H54 (cell line): Measurements from ENCODE around the gene TMEM178B.
"Not testable (repeated sequence)": the region's sequence is repeated elsewhere in the genome, so short reads cannot be mapped to it uniquely, and the experiment has no call there.

Experiments used
- DNase-seq: peaks from one replicate; pipeline ENCODE4 v3.0.0; 2011; ENCODE audit warnings: low spot score, mixed read lengths; ENCODE audit not compliant: insufficient read length
- FAIRE-seq: peaks from 3 replicates; lab custom pipeline; 2011; peaks lifted over from hg19 to GRCh38; lab: Jason Lieb, UNC
- POLR2A ChIP-seq: IDR thresholded peaks from 2 replicates; pipeline ENCODE4 v1.6.1; 2011; ENCODE audit warnings: low read depth, mild to moderate bottlenecking, low read length

Gene TMEM178B

DNA sequence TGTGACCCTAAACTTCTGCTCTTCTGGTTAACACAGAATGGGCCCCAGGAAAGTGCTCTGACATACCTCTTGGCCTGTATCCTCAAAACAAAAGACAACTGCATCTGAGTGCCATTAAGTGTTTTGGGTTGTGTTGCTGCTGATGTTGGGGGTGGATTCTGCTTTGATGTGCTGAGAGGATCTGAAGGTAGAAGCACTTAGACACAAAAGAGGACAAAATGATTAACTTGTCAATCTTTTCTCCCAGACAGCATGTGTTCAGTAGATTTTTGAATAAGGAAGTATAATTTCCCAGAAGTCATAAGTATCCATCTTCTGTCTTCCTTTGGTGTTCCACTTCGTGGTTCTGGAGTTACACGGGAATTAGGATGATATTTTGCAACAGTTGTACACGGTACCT, 16.1 kb upstream of the TMEM178B start:
- TF ChIP-seq POLR2A = no peak
- DNase-seq (no peak), FAIRE-seq (no peak)

DNA sequence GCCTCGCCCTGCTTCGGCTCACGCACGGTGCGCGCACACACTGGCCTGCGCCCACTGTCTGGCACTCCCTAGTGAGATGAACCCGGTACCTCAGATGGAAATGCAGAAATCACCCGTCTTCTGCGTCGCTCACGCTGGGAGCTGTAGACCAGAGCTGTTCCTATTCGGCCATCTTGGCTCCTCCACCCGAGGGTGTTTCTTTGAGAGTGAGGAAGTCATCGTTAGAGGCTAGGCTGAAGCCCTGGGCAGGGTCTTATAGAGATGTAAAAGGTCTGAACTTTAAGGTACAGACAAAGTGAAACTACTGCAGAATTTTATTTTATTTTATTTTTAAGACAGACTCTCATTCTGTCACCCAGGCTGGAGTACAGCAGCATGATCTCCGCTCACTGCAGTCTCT, 6.0 kb upstream of the TMEM178B start:
- not testable (repeated sequence) for DNase-seq

DNA sequence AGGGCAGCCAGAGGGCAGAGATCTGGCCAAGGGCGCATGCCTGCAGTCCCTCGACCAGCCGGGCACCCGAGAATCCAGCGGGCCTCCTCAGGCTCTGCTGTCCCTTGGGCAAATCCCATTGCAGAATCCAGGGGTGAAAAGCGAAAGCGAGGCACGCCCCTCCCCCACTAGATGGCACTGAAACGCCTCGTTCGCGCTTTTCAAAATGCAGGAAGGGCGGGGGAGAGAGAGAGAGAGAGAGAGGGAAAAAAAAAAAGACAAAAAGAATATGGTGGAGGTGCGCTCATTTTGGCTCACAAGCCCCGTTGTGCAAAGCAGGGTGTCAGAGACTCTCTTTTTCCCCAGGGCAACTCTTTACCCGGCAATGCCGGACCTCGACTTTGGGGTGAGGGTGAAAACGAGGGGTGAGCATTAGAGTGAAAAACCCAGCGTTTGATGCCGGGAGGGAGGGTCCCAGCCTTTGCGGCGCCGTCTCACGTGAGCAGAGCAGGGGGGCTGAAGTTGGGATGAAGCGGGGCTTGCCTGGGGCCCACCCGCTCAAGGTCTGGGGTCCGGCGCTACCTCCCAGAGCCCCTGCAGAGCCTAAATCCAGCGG, 2.5 kb upstream of the TMEM178B start:
- no peak for TF ChIP-seq POLR2A
- FAIRE-seq = no peak
- DNase-seq = peak; percentile 48

More for the DNA sequence above, 6.0 kb upstream of the TMEM178B start:
- FAIRE-seq = not testable (repeated sequence)

DNA sequence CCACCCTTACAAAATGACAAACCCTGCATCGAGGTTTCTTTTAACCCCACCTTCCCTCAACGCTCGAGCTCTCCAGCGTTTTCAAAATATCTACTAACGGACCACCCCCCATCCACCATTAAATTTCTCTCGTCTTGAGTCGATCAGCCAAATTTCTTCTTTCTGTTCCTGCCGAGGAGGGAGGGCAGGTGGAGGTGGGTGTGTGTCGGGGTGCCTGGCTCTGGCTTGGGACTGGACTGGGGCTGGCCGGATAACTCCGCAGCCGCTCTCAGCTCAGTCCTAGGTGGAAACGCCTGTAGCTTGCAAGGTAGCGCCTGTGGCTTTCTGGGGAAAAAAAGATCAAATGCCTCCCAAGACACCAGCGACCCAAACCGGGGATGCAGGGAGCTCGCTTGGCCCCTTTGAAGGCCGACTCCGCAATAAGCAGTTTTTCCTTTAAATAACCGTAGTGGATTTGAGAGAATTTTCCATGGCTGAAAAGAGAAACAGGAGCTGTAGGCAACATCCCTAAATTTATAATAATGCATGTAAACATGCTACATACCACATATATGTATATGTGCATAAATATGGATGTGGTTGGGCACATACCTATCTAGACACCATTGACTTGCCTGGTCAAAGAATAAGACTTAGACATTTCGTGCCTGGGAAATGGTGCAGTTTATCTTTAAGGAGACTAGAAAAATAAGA, 1.9 kb upstream of the TMEM178B start:
- peak; percentile 45 for FAIRE-seq
- DNase-seq = no peak
- no peak for TF ChIP-seq POLR2A

DNA sequence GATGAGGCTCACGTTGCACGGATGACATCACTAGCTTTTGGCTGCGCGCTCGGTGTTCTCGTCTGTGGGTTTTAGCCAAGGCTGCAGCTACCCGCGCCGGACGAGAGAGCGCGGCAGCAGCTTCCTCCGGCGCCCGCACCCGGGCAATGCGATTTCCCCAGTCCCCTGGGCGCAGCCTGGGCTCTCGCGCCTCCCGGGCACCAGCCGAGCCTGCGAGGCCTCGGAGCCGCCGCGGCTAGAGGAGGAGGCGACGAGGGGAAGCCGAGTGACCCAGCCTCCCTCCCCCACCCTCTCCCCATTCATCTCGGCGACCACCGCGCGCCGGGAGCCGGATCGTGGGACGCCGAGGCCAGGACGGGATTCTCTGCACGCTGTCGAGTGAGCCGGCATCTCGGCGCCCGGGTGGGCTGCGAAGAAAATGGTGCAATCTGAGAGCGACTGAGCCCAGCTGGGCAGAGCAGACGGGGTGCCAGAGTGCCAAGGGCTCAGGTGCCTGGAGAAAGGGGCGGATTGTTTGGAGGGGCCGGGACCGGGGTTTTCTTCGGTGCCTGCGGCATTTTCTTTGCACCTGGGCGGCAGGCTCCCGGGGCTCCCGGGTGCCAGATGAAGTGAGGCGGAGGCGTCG, 1.2 kb upstream of the TMEM178B start:
- FAIRE-seq = no peak
- DNase-seq = peak; percentile 75

DNA sequence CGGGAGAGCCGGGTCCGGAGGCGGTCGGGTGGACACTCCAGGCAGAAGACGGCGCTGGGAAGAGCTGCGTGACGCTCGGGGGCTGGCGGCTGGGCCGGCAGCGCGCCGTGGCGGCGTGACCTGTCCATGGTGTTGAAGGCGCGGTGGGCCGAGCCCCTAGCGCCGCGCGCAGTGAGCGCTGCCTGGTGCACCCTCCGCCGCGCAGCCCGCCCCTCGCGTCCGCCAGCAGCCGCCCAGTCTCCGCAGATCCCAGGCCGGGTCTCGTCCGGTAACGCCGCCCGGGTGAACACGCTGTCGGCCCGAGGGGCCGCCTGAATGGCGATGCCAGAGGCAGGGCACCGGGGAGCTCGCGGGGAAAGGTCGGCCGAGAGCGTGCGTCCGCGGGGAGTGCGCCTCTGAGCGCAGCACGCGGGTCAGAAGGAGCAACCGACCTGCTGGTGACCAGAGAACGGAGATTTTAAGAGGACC, 657 bp upstream of the TMEM178B start:
- TF ChIP-seq POLR2A = no peak
- no peak for FAIRE-seq
- no peak for DNase-seq

More for the DNA sequence above, 1.2 kb upstream of the TMEM178B start:
- no peak for TF ChIP-seq POLR2A

DNA sequence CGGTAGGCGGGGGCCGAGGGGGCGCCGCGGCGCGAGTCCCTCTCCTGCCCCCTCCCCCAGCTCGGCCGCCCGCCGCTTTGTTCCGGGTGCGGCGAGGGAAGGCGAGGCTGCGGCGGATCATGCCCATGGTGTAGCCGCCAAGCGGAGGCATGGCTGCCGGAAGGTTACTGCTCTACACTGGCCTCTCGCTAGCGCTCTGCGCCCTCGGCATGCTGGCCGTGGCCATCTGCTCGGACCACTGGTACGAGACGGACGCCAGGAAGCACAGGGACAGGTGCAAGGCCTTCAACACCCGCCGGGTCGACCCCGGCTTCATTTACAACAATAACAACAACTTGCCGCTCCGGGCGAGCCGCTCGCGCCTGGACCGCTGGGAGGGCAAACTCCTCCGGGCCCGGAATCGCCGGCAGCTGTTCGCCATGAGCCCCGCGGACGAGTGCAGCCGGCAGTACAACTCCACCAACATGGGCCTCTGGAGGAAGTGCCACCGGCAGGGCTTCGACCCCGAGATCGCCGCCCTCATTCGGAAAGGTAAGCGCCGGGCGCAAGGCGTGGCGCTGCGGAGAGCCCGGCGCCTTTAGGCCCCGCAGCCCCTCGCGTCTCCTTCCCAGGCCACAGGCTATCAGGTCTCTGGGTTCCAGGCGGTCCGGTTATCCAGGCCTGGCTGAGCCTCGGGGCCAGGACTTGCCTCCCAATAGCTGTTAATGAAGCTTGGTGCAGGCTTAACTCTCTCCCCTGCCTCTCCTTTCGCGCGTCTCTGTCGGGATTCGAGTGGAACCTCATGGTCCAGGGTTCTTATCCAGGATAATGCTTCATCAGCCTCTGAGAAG, 513 bp downstream of the TMEM178B start:
- no peak for DNase-seq

DNA sequence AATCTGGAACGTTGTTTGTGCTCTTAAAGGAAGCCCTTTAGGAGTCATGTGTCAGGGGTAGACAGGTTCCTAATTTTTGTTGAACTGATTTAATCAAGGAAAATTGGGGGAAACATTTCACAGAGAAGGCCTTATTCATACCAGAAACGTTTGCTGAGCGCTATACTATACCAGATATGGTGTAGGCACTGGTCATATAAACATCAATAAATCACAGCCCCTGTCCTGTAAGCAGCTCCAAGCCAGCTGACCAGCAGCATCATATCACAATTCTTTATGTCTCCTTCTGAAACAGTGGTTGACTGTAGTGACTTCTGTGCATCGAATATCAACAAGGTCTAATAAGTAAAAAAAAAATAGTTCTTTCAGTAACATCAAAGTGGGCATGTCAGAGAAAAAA, 1.1 kb downstream of the TMEM178B start:
- DNase-seq = no peak
- FAIRE-seq = no peak
- TF ChIP-seq POLR2A = no peak

More for the DNA sequence above, 513 bp downstream of the TMEM178B start:
- no peak for TF ChIP-seq POLR2A
- FAIRE-seq = no peak

DNA sequence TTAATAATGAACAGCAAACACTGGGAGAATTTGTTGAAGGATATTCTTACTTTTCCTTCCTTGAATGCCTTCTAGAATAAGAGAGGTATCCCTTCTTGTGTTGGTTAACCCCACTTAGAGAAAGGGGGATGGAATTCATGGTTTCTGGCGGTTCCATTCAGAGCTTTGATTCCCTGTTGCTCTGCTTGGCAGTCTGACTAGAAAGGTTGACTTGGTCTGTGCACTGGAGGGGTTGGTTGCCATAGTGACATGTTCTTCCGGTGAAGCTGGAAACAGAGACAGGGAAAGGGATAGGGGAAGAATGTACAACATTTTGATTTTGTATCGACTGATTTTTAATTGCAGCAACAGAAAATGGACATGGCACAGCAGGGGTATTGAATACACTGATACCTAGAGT, 2.5 kb downstream of the TMEM178B start:
- DNase-seq (no peak), FAIRE-seq (no peak)
- TF ChIP-seq POLR2A = no peak

DNA sequence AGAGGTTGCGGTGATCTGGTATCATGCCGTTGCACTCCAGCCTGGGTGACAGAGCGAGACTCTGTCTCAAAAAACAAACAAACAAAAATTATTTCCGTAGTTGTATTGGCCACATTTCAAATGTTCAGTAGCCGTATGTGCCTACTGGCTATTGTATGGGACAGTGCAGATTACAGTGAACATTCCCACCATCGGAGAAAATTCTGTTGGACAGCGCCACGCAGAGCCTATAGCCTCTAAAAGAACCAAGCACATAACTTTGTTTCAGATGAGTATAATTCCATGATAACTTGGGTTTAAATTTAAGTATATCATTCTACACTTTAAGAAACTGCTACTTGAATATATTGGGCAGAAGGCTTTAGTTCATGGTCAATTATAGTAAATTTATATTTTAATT, 5.4 kb downstream of the TMEM178B start:
- no peak for TF ChIP-seq POLR2A
- FAIRE-seq = no peak

DNA sequence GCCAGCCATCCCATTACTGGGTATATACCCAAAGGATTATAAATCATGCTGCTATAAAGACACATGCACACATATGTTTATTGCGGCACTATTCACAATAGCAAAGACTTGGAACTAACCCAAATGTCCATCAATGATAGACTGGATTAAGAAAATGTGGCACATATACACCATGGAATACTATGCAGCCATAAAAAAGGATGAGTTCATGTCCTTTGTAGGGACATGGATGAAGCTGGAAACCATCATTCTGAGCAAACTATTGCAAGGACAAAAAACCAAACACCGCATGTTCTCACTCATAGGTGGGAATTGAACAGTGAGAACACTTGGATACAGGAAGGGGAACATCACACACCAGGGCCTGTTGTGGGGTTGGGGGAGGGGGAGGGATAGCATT, 15.6 kb downstream of the TMEM178B start:
- not testable (repeated sequence) for FAIRE-seq

More for the DNA sequence above, 5.4 kb downstream of the TMEM178B start:
- DNase-seq = no peak

DNA sequence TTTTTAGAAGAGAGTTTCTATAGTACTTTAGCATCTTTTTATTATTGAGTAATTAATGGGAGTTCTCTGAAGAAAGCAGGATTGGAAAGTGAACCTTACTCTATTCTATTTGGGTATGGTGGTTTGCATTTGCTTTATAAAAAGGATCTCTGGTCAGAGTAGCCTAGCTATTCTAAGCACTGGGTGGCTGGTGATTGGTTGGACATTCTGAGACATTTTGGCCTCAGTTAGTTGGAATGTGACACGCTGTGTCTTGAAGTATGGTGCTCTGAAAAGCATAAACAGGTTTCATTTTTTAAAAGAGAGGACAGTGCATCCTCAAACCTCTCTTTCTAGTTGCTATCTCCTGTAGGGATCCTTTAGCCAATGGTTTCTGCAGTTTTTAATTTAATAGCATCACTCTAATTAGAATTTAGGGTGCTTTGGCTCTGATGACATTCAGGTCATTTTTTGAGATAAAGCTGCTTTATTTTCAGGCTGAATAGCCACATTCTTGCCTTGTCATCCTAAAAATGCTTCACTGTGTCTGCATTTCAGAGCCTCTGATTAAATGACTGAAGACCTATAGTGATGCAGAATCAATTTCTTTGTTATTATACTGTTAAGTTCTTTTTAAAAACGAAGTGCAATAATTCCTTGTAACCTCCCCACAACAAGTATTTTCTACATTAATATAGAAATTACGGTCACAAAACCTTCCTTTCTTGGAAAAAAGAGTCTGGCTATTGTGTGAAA, 20.6 kb downstream of the TMEM178B start:
- no peak for FAIRE-seq
- no peak for DNase-seq
- TF ChIP-seq POLR2A = no peak

More for the DNA sequence above, 15.6 kb downstream of the TMEM178B start:
- DNase-seq = not testable (repeated sequence)

DNA sequence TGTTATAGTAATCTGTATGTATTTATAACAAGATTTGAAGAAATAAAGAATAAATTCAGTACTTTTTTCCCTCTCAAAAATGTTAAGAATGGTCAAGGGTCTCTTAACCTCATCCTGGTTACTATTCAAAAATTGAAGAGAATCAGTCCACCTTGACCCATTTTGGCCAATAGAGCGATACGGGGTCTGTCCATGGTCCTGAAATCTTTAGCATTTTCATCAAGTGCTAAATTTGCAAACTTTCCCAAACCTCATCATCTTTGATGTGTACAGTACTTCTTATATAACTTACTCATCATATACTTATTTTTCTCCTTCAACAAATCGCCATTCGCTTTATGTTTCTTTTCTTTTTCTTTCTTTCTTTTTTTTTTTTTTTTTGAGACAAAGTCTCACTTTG, 23.6 kb downstream of the TMEM178B start:
- no peak for FAIRE-seq
- DNase-seq = no peak
- no peak for TF ChIP-seq POLR2A
